A549 (cell line): ENCODE data around the gene PCBP3. TPM values are rescaled to one million over a fixed set of nuclear protein-coding genes. Genes with fewer than 3 reads are reported as not detected.

Experiments
- ATAC-seq, 2 experiments: fragments of 200-7000 bp in 1 of 2; fragments of >200 bp in 1 of 2; cut with Nextera tagmentation in 1 of 2; cut with Tn5 transposase in 1 of 2; 3 replicates each; pipeline versions ENCODE4 v1.8.0 to v1.9.1; 2018 to 2020; ENCODE audit warnings: mild to moderate bottlenecking in 1 of 2, moderate library complexity in 1 of 2
- CTCF ChIA-PET: fragments of 300-600 bp; sonication (Branson Sonifier 250); formaldehyde crosslinking; extraction: SDS; loops from one replicate; lab custom pipeline; 2021; ENCODE audit warnings: antibody characterized with exemption, inconsistent platforms; lab: Yijun Ruan, JAX
- POLR2A ChIA-PET: fragments of 350-600 bp; formaldehyde crosslinking; extraction: SDS; loops from one replicate; lab custom pipeline; 2021; ENCODE audit warnings: antibody characterized with exemption, inconsistent platforms; lab: Yijun Ruan, JAX
- DNase-seq, 2 experiments: peaks; one replicate each; pipeline versions ENCODE4 v3.0.0 to v3.0.0-alpha.2; 2011 to 2016; ENCODE audit warnings: low read depth in 1 of 2, low spot score in 1 of 2
- FAIRE-seq: peaks from 2 replicates; lab custom pipeline; 2011; peaks lifted over from hg19 to GRCh38; lab: Jason Lieb, UNC
- H3K27ac ChIP-seq, 2 experiments: fragments of >200 bp; sonication (Bioruptor Twin); formaldehyde crosslinking; 3 replicates each; pipeline ENCODE4 v1.5.1; 2016 to 2017
- H3K4me1 ChIP-seq: fragments of >200 bp; sonication (Bioruptor Twin); formaldehyde crosslinking; 3 replicates; pipeline ENCODE4 v1.6.1; 2016
- H3K4me2 ChIP-seq: fragments of >200 bp; sonication (Bioruptor Twin); formaldehyde crosslinking; 3 replicates; pipeline ENCODE4 v1.6.1; 2016
- H3K4me3 ChIP-seq: fragments of >200 bp; sonication (Bioruptor Twin); formaldehyde crosslinking; 3 replicates; pipeline ENCODE4 v1.5.1; 2016
- H3K9me3 ChIP-seq: fragments of >200 bp; sonication (Bioruptor Twin); formaldehyde crosslinking; 3 replicates; pipeline ENCODE4 v1.6.1; 2016
- BCL3 ChIP-seq: fragments of >200 bp; sonication (Bioruptor Twin); formaldehyde crosslinking; IDR thresholded peaks from 3 replicates; pipeline ENCODE4 v1.6.1; 2016
- BHLHE40 ChIP-seq: IDR thresholded peaks from 2 replicates; pipeline ENCODE4 v1.6.1; 2012; ENCODE audit warnings: low read depth, low read length, inconsistent platforms
- CBX8 ChIP-seq: fragments of 200-600 bp; sonication (generic); IDR thresholded peaks from 2 replicates; pipeline ENCODE4 v1.6.1; 2016
- CEBPB ChIP-seq, 2 experiments: fragments of >200 bp in 1 of 2; sonication (Bioruptor Twin) in 1 of 2; formaldehyde crosslinking in 1 of 2; IDR thresholded peaks; 2 replicates each; pipeline ENCODE4 v1.6.1; 2012 to 2016
- ELK1 ChIP-seq: fragments of 150-350 bp; IDR thresholded peaks from 2 replicates; pipeline ENCODE4 v1.6.1; 2014; ENCODE audit warnings: low read depth, mild to moderate bottlenecking, low read length
- EP300 ChIP-seq, 2 experiments: fragments of >200 bp; sonication (Bioruptor Twin); formaldehyde crosslinking; IDR thresholded peaks; 2 replicates in 1 of 2; 3 replicates in 1 of 2; pipeline ENCODE4 v1.6.1; 2016 to 2017
- ESRRA ChIP-seq: fragments of 150-350 bp; IDR thresholded peaks from 2 replicates; pipeline ENCODE4 v1.6.1; 2014; ENCODE audit warnings: mild to moderate bottlenecking, low read length, borderline replicate concordance
- FOSB ChIP-seq: fragments of 250-450 bp; sonication (Bioruptor Pico); IDR thresholded peaks from 2 replicates; pipeline ENCODE4 v1.5.0; 2020; ENCODE audit warnings: mild to moderate bottlenecking, moderate library complexity
- HOXB13 ChIP-seq: fragments of 250-450 bp; sonication (Bioruptor Pico); IDR thresholded peaks from 2 replicates; pipeline ENCODE4 v1.5.0; 2020; ENCODE audit warnings: low read depth, mild to moderate bottlenecking, moderate library complexity
- HOXB5 ChIP-seq: fragments of 250-450 bp; sonication (Bioruptor Pico); IDR thresholded peaks from 2 replicates; pipeline ENCODE4 v1.5.0; 2020; ENCODE audit warnings: mild to moderate bottlenecking, moderate library complexity
- JUNB ChIP-seq: fragments of >200 bp; sonication (Bioruptor Twin); formaldehyde crosslinking; IDR thresholded peaks from 2 replicates; pipeline ENCODE4 v1.6.1; 2016
- MAFK ChIP-seq: fragments of 450-650 bp; IDR thresholded peaks from 2 replicates; pipeline ENCODE4 v1.6.1; 2014; ENCODE audit not compliant: partially characterized antibody
- NFE2L2 ChIP-seq: fragments of 150-350 bp; conservative IDR thresholded peaks from 2 replicates; pipeline ENCODE4 v1.6.1; 2014; ENCODE audit warnings: low read length
- NR3C1 ChIP-seq: fragments of >200 bp; sonication (Bioruptor Twin); formaldehyde crosslinking; IDR thresholded peaks from 3 replicates; pipeline ENCODE4 v1.6.1; 2017
- PHF8 ChIP-seq: fragments of 200-600 bp; sonication (generic); IDR thresholded peaks from 2 replicates; pipeline ENCODE4 v1.6.1; 2016; ENCODE audit warnings: low read depth, mild to moderate bottlenecking, antibody characterized with exemption, moderate library complexity, borderline replicate concordance
- POLR2A ChIP-seq: IDR thresholded peaks from 2 replicates; pipeline ENCODE4 v1.6.1; 2012; ENCODE audit warnings: mild to moderate bottlenecking, low read length
- POLR2AphosphoS2 ChIP-seq: conservative IDR thresholded peaks from 2 replicates; pipeline ENCODE4 v1.6.1; 2012; ENCODE audit warnings: low read length, improper control_type of control experiment, inconsistent platforms
- RAD21 ChIP-seq, 2 experiments: fragments of >200 bp in 1 of 2; sonication (Bioruptor Twin) in 1 of 2; formaldehyde crosslinking in 1 of 2; IDR thresholded peaks in 1 of 2; conservative IDR thresholded peaks in 1 of 2; 2 replicates in 1 of 2; 3 replicates in 1 of 2; pipeline ENCODE4 v1.6.1; 2012 to 2018; ENCODE audit warnings: inconsistent platforms in 1 of 2
- RARB ChIP-seq: fragments of 250-450 bp; sonication (Bioruptor Pico); IDR thresholded peaks from 2 replicates; pipeline ENCODE4 v1.8.0; 2021; ENCODE audit warnings: mild to moderate bottlenecking, moderate library complexity
- RNF2 ChIP-seq: fragments of 200-600 bp; sonication (generic); IDR thresholded peaks from 2 replicates; pipeline ENCODE4 v1.6.1; 2016; ENCODE audit warnings: low read depth, mild to moderate bottlenecking, antibody characterized with exemption, moderate library complexity, borderline replicate concordance
- SREBF2 ChIP-seq: fragments of 450-650 bp; IDR thresholded peaks from 2 replicates; pipeline ENCODE4 v1.6.1; 2014; ENCODE audit warnings: mild to moderate bottlenecking, moderate library complexity
- TFCP2L1 ChIP-seq: fragments of 250-450 bp; sonication (Bioruptor Pico); IDR thresholded peaks from 2 replicates; pipeline ENCODE4 v1.5.0; 2021; ENCODE audit warnings: mild to moderate bottlenecking
- ZNF302 ChIP-seq: fragments of 250-450 bp; sonication (Bioruptor Pico); IDR thresholded peaks from 2 replicates; pipeline ENCODE4 v1.9.0; 2021; ENCODE audit warnings: inconsistent platforms, mild to moderate bottlenecking, moderate library complexity
- WGBS: methylation state at CpG from one replicate; pipeline ENCODE4 v1.1.6; 2017; ENCODE audit errors: missing lambda C conversion rate; 5-methylcytosine and 5-hydroxymethylcytosine counted together
- polyA plus RNA-seq, 4 experiments: library from polyadenylated mRNA; depleted of rRNA in 3 of 4; stranded (reverse); fragments of >200 nt; fragmentation: RNase III in 1 of 4; extraction: RNeasy Plus Mini Kit Qiagen cat#74134 plus additional on column Dnase treatment in 1 of 4; gene quantifications; 2 replicates in 3 of 4; 3 replicates in 1 of 4; pipeline ENCODE4 v1.2.3, GENCODE V29; 2011 to 2017
- TF ChIP-seq, protein P1 (sequence below): fragments of >200 bp; sonication (Bioruptor Twin); formaldehyde crosslinking; IDR thresholded peaks from 3 replicates; pipeline ENCODE4 v1.5.1; 2016
- TF ChIP-seq, protein P2 (sequence below): IDR thresholded peaks from 2 replicates; pipeline ENCODE4 v1.6.1; 2012; ENCODE audit warnings: low read depth, borderline replicate concordance

PCBP3 gene
- polyA plus RNA-seq, 2 of the 4 experiments (the other 2 are of a cell fraction) = 0.30 to 0.34 TPM

DNA sequence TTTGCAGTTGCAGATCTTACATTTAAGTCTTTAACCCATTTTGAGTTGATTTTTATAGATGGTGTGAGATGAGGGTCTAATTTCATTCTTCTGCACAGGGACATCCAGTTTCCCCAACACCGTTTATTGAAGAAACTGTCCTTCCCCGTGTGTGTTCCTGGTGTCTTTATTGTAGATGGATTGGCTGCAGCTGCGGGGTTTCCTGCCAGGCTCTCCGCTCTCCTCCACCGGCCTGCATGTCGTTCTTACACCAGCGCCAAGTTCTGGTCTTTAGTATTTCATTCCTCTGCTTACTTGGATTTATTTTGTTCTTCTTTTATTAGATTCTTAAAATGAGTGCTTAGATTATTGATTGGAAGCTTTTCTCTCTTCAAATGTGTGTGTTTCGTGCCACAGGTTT, 239.1 kb downstream of the PCBP3 start:
- no peak overlapping the region for H3K4me3 ChIP-seq
- WGBS = 66% methylated on average over 8 of the region's 8 CpGs
- ChIA-PET POLR2A (no interaction called here), CTCF (no interaction called here)
- no peak overlapping the region for H3K4me2 ChIP-seq
- TF ChIP-seq, protein P1, sequence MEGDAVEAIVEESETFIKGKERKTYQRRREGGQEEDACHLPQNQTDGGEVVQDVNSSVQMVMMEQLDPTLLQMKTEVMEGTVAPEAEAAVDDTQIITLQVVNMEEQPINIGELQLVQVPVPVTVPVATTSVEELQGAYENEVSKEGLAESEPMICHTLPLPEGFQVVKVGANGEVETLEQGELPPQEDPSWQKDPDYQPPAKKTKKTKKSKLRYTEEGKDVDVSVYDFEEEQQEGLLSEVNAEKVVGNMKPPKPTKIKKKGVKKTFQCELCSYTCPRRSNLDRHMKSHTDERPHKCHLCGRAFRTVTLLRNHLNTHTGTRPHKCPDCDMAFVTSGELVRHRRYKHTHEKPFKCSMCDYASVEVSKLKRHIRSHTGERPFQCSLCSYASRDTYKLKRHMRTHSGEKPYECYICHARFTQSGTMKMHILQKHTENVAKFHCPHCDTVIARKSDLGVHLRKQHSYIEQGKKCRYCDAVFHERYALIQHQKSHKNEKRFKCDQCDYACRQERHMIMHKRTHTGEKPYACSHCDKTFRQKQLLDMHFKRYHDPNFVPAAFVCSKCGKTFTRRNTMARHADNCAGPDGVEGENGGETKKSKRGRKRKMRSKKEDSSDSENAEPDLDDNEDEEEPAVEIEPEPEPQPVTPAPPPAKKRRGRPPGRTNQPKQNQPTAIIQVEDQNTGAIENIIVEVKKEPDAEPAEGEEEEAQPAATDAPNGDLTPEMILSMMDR = no peak
- TF ChIP-seq BCL3 (no peak), SREBF2 (no peak), RARB (CRISPR knock-in tag) (no peak), TFCP2L1 (CRISPR knock-in tag) (no peak), ZNF302 (CRISPR knock-in tag) (no peak), ESRRA (no peak), RAD21 (conservative IDR thresholded peaks at IDR 0.05 in 1 of 2, IDR thresholded peaks at IDR 0.05 in 1 of 2) (no peak), CBX8 (no peak), BHLHE40 (no peak), HOXB5 (CRISPR knock-in tag) (no peak), NR3C1 (no peak)
- no peaks in the 10 kb centered on the region for H3K9me3 ChIP-seq
- no peak for FAIRE-seq
- no peak for DNase-seq
- no peaks in the 10 kb centered on the region for H3K4me1 ChIP-seq
- H3K27ac ChIP-seq = no peak overlapping the region
- no peak for ATAC-seq

GRCh38 chr21:45883090-45883489, 239.6 kb downstream of the PCBP3 start:
- WGBS = 72% methylated on average over 4 of the region's 4 CpGs
- no peaks in the 10 kb centered on the region for H3K9me3 ChIP-seq
- H3K4me2 ChIP-seq = no peak overlapping the region
- H3K4me1 ChIP-seq = no peaks in the 10 kb centered on the region
- TF ChIP-seq, protein P1 = no peak
- TF ChIP-seq NR3C1 (no peak), POLR2A (no peak), MAFK (peak; percentile 9)
- TF ChIP-seq, protein P2, sequence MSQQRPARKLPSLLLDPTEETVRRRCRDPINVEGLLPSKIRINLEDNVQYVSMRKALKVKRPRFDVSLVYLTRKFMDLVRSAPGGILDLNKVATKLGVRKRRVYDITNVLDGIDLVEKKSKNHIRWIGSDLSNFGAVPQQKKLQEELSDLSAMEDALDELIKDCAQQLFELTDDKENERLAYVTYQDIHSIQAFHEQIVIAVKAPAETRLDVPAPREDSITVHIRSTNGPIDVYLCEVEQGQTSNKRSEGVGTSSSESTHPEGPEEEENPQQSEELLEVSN = no peak
- ATAC-seq (no peak), DNase-seq (no peak), FAIRE-seq (no peak)
- no peak overlapping the region for H3K4me3 ChIP-seq
- POLR2A ChIA-PET = no interaction called here
- H3K27ac ChIP-seq = no peak overlapping the region
- CTCF ChIA-PET = no interaction called here

GRCh38 chr21:45885597-45885929, 242.0 kb downstream of the PCBP3 start:
- DNase-seq = no peak
- Histone ChIP-seq H3K27ac (no peak overlapping the region), H3K4me2 (no peak overlapping the region), H3K4me1 (no peaks in the 10 kb centered on the region), H3K9me3 (no peaks in the 10 kb centered on the region), H3K4me3 (no peak overlapping the region)
- TF ChIP-seq PHF8 = no peak
- TF ChIP-seq RARB (CRISPR knock-in tag) = no peak
- TF ChIP-seq EP300 (IDR thresholded peaks at IDR 0.05) = no peak
- no peak for TF ChIP-seq JUNB
- no peak for TF ChIP-seq FOSB (CRISPR knock-in tag)
- no peak for TF ChIP-seq CEBPB (IDR thresholded peaks at IDR 0.05)
- no peak for TF ChIP-seq BCL3
- no peak for TF ChIP-seq HOXB13
- no peak for TF ChIP-seq CBX8
- TF ChIP-seq HOXB5 (CRISPR knock-in tag) = no peak
- no peak for TF ChIP-seq ELK1
- TF ChIP-seq NFE2L2 = no peak
- no peak for TF ChIP-seq POLR2AphosphoS2
- no peak for TF ChIP-seq RNF2
- no peak for FAIRE-seq
- ChIA-PET CTCF (no interaction called here), POLR2A (no interaction called here)
- WGBS = 56% methylated on average over 3 of the region's 3 CpGs
- ATAC-seq = no peak
